Measurements from ENCODE around the gene STING1.

DNA sequence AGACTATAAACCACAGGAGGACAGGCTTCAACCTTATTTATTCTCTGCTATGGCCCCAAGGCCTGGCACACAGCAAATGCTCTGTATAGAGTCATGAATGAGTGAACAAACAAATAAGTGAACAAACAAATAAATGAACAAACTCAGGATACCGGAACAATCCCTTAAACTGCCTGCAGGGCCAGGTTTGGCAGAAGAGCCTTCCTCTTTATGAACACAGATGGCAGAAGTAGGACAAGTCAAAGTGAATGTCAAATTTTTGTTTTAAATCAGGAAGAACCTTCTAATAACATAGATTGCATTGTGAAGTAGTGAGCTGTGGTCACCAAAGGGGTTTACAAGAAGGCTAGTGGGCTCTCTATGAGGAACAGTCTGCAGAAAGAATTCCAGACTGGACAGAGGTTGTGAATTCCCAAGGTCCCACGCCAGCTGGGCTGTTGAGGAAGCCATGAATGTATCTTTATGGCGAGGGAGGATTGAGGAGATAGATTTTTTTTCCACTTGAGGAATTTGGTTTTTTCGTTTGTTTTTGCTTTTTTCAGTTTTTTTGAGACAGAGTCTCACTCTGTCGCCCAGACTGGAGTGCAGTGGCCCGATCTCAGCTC is 30.3 kb upstream of the STING1 start:
- TF ChIP-seq, protein P1, sequence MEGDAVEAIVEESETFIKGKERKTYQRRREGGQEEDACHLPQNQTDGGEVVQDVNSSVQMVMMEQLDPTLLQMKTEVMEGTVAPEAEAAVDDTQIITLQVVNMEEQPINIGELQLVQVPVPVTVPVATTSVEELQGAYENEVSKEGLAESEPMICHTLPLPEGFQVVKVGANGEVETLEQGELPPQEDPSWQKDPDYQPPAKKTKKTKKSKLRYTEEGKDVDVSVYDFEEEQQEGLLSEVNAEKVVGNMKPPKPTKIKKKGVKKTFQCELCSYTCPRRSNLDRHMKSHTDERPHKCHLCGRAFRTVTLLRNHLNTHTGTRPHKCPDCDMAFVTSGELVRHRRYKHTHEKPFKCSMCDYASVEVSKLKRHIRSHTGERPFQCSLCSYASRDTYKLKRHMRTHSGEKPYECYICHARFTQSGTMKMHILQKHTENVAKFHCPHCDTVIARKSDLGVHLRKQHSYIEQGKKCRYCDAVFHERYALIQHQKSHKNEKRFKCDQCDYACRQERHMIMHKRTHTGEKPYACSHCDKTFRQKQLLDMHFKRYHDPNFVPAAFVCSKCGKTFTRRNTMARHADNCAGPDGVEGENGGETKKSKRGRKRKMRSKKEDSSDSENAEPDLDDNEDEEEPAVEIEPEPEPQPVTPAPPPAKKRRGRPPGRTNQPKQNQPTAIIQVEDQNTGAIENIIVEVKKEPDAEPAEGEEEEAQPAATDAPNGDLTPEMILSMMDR (IDR thresholded peaks at IDR 0.05; ENCODE audit: poor library complexity), result no peak
- no peak for TF ChIP-seq EZH2 (IDR thresholded peaks at IDR 0.05; ENCODE audit: borderline replicate concordance)
- no peak for TF ChIP-seq EZH2phosphoT487 (IDR thresholded peaks at IDR 0.05; ENCODE audit: low read depth, severe bottlenecking, unreplicated experiment)

All from hepatocyte (in vitro differentiated cells).